Measurements from ENCODE around the gene ASTN1.

GRCh38 chr1:177067752-177068410 is 96.6 kb downstream of the ASTN1 start:
- TF ChIP-seq EZH2 (IDR thresholded peaks at IDR 0.05): no peak
- TF ChIP-seq POLR2AphosphoS5 (IDR thresholded peaks at IDR 0.05; ENCODE audit: borderline replicate concordance, low read depth, low read length): no peak
